IPS-18c (cell line): Measurements from ENCODE around the gene LRP1B.

ENCODE experiments used
- H3K4me3 ChIP-seq: 2 replicates; pipeline ENCODE4 v1.7.0; 2013; ENCODE audit warnings: low read depth, mild to moderate bottlenecking, low read length, moderate library complexity; ENCODE audit not compliant: insufficient read depth
- H3K9me3 ChIP-seq: one replicate; pipeline ENCODE4 v1.6.1; 2013; ENCODE audit warnings: mild to moderate bottlenecking, low read length, moderate library complexity; ENCODE audit not compliant: control insufficient read depth, insufficient read depth

LRP1B gene

DNA sequence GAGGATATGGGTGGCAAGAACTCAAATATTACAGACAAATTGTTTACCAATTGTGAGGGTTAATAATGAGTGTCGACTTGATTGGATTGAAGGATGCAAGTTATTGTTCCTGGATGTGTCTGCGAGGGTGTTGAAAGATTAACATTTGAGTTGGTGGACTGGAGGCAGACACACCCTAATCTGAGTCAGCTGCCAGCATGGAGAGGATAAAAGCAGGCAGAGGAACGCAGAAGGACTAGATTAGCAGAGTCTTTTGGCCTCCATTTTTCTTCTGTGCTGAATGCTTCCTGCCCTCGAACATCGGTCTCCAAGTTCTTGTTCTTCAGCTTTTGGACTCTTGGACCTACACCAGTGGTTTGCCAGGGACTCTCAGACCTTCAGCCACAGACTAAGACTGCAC, 1503.7 kb downstream of the LRP1B start:
- H3K9me3 ChIP-seq: no peaks in the 10 kb centered on the region
- no peak overlapping the region for H3K4me3 ChIP-seq

DNA sequence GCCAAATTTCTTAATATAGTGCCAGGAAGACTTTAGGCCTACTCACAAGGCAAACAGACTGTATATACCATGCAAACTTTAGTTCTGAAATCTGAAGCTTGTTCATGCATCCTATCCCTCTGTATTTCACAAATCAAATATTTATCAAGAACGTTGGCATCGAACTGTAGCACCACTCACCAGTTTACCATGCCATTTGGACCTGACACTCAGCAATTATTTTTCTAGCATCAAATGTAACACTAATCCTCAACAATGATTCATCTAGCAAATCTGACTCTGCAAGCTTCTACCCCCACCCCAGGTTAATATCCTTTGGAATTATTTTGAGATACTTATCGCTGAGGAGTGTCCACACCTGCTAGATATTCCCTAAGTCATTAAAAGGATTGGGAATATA, 1506.6 kb downstream of the LRP1B start:
- Histone ChIP-seq H3K9me3 (no peaks in the 10 kb centered on the region), H3K4me3 (no peak overlapping the region)

DNA sequence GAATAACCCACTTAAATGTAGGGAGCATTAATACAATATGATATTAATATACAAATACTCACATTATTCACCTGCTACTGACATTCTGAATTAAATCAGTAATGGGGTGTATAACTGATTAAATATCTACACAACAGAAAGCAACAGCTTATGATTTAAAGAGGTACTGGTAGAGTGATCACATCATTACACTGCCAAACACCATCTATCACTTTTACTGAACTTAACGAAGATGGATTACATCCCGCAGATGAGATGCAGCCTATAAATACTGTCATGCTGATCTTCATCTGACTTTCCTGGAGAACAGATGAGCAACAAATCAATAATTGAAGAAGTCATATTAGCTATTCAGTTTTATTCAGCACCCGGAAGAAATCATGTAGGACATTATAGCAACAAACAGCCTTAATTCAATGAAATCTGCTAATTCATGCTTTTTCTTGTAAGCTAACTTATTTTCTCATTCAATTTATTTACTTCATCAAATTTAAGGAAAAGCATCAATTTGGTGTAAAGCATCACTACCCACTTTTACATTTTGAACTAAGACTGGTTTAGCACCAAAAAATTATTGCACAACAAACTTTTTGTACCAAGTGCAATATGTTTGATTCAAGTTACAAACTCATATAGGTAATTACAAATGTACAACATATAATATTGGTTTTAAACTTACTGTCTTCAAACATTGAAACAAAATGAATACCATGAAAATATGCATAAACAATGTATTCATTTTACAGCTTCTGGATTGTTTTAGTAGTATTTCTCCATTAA, 1509.0 kb downstream of the LRP1B start:
- no peaks in the 10 kb centered on the region for H3K9me3 ChIP-seq
- H3K4me3 ChIP-seq: no peak overlapping the region

DNA sequence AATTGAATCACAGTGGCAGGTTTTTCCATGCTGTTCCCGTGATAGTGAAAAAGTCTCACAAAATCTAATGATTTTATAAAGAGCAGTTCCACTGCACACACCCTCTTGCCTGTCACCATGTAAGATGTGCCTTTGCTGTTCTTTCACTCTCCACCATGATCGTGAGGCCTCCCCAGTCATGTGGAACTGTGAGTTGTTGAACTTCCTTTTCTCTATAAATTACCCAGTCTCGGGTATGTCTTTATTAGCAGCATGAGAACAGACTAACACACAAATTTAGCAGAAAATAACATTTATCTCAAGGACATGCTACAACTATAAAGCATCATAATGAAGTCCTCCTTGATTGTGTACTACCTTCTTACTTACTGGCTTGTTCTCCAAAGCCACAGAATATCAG, 1526.0 kb downstream of the LRP1B start:
- Histone ChIP-seq H3K9me3 (no peaks in the 10 kb centered on the region), H3K4me3 (no peak overlapping the region)

DNA sequence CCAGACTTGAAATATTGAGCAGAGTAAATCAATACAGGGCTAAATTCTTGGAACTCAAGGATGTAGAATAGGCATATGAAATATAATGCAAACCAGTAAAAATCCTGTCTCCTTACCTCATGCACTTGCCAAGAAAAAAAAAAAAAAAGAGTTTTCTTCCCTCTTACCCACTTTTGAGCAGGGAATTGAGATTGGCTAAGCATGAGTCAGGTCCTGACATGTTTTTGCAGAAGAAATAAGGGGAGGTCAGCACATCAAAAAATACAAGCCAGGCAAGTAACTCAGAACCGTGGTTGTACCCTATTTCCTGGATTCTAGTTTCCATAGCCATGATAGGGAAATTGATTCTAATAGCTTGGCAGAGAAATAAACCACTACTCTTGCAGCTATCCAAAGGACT, 1526.7 kb downstream of the LRP1B start:
- H3K4me3 ChIP-seq: no peak overlapping the region
- no peaks in the 10 kb centered on the region for H3K9me3 ChIP-seq

DNA sequence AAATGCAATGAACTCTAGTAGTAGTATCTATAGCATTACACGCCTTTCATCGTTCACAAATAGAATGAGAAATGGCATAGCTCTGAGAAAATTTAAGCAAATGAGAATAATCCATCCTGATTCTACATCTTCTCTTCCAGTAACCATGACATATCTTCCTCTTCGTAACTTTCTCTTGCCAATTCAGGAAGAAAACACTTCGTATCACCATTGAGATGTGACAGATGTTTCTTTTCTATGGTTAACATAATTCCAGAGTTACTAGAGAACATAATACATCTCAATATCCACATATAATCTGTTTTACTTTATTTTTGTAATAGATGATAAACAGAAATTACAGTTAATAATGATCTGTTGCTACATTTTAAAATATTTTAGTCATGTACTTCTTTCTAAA, 1527.4 kb downstream of the LRP1B start:
- Histone ChIP-seq H3K4me3 (no peak overlapping the region), H3K9me3 (no peaks in the 10 kb centered on the region)

DNA sequence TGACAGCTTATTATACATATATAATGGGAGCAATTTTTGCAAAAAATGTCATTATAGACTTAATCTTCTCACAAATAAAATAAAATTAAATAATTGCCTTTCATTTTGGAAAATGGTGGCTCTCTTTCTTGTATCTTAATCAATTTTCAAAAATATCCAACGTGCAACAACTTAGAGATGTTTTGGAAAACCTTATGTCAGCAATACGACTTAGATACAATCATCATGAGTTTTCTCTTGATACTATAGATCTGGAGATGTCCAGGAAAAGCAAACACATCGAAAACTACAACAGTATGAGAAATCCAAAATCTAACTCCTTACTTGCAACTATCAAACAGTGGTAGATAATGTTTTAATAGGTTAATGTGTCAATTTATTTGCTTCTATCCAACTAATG, 1529.0 kb downstream of the LRP1B start:
- H3K4me3 ChIP-seq: no peak overlapping the region
- H3K9me3 ChIP-seq: no peaks in the 10 kb centered on the region

DNA sequence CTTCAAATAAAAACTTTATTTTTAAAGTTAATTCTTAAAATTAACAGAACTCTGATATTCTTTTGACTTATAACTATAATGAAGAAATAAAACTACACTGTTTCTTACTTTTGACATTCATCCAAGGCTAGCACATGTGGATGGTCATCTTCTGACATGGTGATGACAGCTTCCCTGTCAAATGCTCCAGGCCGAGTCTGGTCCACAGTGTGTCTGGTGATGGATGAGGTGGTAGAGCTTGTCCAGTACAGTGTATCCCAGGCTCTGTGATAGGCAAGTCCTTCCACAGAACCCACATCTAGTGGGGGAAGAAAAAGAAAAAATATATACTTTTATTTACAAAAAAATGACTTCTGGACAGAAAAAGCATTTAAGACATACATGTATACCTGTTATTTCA, 1529.5 kb downstream of the LRP1B start:
- Histone ChIP-seq H3K9me3 (no peaks in the 10 kb centered on the region), H3K4me3 (no peak overlapping the region)

DNA sequence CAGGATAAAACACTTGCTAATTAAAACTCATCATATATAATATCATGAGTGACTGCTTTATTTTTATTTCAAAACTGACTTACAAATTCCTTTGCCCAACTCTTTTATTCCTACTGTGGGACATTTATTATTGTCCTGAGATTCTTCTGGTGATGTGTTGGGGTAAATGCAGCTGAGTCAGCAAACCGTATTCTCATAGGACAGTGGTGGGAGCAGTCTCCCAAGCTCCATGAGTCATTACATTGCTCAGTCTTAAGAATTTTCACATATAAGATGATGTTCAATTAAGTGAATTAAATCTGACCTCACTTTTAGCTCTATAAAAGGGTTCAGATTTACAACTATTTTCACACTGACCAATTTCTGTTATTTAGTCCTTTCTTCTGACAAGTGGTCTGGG, 1530.7 kb downstream of the LRP1B start:
- Histone ChIP-seq H3K4me3 (no peak overlapping the region), H3K9me3 (no peaks in the 10 kb centered on the region)

DNA sequence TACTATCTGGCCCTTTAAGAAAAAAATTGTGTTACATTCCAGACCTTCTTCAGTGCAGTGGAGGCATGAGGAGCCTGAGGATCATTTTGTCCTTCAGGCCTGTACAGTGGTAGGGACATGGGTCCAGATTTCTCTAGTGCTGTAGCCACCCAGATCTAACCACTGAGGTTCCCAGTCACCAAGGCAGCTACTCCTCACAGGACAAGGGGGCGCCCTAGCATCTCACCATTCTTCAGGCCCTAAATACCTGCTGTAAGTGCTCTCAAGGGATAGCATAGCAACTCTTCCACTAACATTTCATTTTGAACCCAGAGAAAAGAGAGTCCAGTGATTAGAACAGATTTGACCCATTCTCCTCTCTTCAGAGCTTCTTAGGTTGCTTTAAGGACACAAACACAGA, 1533.0 kb downstream of the LRP1B start:
- no peak overlapping the region for H3K4me3 ChIP-seq
- no peaks in the 10 kb centered on the region for H3K9me3 ChIP-seq

DNA sequence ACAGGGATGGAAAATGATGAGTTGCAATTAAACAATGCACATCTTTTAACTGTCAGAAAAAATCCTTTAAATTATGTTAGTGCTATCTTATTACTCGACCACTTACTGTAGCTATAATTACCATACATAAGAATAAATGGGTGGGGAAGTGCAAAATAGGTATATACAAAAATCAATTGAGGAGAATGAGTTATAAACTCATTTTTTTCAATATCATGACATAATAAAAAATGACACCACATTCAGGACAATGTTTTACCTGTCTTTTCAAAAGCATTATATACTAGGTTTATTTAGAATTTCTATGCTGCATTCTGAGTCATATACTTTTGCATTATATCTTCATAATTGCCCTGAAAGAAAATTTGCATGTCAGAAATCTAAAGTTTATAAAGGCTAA, 1533.6 kb downstream of the LRP1B start:
- H3K4me3 ChIP-seq: no peak overlapping the region
- no peaks in the 10 kb centered on the region for H3K9me3 ChIP-seq

DNA sequence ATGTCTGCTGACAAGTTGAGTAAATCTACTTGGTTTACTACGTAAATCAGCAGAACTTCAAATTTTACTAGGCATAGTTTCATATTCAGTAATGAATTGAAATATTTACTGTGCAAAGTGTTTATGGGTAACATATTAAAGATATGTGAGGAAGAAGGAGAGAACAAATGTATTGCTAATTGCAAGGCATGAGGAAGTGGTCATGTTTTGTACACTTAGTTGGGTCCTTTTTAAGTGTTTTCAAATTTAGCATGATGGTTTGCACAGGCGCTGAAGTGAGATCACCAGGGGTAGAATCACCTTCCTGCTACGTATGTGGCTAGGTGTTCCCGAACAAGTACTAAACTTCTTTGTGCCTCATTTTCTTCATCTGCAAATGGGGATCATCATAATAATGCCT, 1534.4 kb downstream of the LRP1B start:
- H3K9me3 ChIP-seq: no peaks in the 10 kb centered on the region
- no peak overlapping the region for H3K4me3 ChIP-seq

DNA sequence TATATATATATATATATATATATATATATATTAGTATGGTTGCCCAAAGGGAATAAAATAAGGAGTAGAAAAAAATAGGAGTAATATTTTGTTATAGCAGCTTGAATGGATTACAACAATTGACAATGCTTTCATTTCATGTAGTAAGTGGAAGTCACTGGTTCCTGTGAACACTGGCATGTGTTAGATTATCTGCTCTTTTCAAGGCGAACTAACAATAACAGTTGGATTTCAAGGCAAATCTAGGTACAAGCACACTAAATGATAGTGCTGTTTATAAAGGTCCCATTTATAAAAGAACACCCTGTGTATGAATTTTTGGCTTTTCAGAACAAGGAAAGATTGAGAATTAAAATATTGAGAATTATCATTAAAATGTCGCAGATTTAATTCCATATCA, 1535.7 kb downstream of the LRP1B start:
- H3K9me3 ChIP-seq: no peaks in the 10 kb centered on the region
- no peak overlapping the region for H3K4me3 ChIP-seq

DNA sequence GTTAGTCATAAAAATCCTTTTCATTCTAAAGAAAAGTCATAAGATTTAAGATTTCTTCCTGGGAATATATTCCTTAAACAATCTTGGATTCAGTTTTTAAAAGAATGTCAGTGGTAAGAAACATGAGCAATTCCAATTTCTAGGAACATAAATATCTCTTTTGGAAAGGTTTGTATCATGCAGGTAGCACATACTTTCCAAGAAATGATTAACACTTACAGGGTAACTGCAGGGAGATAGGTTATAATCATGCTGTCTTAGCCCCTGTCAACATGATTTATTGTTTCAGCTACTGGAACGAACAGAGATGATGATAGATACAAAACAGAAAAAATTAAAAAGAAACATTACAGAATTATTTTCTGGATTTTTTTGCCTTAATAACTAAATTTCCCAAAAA, 1537.7 kb downstream of the LRP1B start:
- Histone ChIP-seq H3K9me3 (no peaks in the 10 kb centered on the region), H3K4me3 (no peak overlapping the region)

DNA sequence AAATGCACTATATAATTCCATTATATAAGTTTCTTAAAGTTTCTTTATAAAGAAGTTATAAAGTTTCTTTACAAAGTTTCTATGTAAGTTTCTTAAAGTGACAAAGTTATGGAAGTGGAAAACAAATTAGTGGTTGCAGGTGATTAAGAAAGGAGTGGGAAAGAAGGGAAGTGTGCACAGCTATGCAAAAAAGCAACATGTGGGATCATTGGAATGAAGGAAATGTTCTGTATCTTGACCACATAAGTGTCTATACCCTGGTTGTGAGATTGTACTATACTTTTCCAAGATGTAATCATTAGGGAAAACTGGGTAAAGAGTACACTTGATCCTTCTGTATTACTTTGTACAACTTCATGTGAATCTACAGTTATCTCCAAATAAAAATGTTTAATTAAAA, 1541.1 kb downstream of the LRP1B start:
- no peaks in the 10 kb centered on the region for H3K9me3 ChIP-seq

DNA sequence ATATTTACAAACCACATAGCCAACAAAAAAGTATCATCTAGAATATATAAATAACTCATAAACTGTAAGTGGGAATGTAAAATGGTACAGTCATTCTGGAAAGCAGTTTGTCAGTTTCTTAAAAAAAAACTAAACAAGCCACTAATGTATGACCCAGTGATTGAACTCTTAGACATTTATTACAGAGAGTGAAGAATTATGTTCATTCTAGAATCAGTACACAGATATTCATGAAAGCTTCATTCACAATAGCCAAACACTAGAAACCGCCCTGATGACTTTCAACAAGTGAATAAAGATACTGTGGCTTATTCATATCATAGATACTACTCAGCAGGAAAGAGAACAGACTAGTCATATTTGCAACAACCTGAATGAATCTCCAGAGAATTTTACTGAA, 1541.5 kb downstream of the LRP1B start:
- H3K9me3 ChIP-seq: no peaks in the 10 kb centered on the region

More for the DNA sequence above, 1541.1 kb downstream of the LRP1B start:
- H3K4me3 ChIP-seq: no peak overlapping the region

DNA sequence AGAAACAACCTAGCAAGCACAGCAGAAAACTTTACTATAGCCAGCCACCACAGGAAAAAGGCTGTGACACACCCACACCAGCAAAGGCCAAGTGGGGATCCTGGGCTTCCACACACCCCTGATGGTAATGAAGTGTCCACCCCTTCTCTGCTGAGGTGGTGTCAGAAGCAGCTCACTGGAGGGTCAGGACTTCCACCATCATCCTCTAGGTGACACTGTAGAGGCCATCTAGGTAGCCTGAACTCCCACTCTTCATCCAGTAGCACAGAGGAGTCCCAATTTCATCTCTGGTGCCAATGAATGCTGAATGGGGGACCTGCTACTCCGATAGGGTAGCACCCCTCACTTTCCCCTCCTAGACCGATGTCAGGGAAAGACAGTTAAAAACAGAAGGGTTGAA, 1544.4 kb downstream of the LRP1B start:
- H3K4me3 ChIP-seq: no peak overlapping the region

More for the DNA sequence above, 1541.5 kb downstream of the LRP1B start:
- H3K4me3 ChIP-seq: no peak overlapping the region

DNA sequence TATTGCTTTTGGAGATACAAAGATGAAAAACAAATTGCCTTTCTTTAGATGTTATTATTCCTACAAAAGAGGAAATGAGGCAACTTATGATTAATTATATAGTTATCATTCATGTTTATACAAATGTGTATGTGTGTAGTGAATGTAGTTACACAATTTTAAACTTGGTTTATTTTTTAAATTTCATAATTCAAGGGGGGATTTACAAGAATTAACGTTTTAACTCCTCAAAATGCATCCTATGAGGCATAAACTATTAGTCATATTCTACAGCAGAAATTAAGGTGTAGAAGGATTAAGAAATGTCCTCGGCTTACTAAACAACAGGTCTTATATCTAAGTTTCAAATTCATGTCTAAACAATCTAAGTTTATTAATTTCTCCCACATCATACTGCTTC, 1545.8 kb downstream of the LRP1B start:
- Histone ChIP-seq H3K4me3 (no peak overlapping the region), H3K9me3 (no peaks in the 10 kb centered on the region)

More for the DNA sequence above, 1544.4 kb downstream of the LRP1B start:
- no peaks in the 10 kb centered on the region for H3K9me3 ChIP-seq

DNA sequence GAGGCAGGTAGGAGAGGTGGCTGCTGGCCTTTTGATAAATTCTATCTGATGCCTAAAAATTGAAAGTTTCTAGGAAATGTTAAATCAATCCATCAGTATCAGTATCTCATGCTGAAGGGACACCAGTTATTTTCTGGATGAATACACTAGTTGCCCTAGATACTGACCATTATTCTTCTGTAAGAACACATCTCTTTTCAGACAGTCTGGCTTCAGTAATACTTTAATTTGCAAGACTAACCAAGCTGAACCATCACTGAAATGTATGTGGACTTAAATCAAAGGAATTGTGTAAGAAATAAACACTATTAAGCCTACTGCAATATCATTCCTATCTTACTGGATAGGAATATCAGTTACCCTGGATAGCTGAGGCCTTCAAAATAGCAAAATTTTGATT, 1546.3 kb downstream of the LRP1B start:
- Histone ChIP-seq H3K4me3 (no peak overlapping the region), H3K9me3 (no peaks in the 10 kb centered on the region)
